Measurements from ENCODE around the gene ABLIM3. TPM values are rescaled to one million over a fixed set of nuclear protein-coding genes. Genes with fewer than 3 reads are reported as not detected.
A peak's percentile ranks its signal among the peaks of the same experiment; 100 is the strongest.

ABLIM3 gene
- total and polyA plus RNA-seq, 12 donors, result 53.6 to 189 (median 103) TPM

GRCh38 chr5:149267241-149267973, 126.1 kb downstream of the ABLIM3 start:
- DNase-seq (no peak), ATAC-seq (no peak)
- Histone ChIP-seq H3K36me3 (no peaks in the 10 kb centered on the region), H3K27me3 (peaks cover 0 to 29% (median 0%) of the 10 kb centered on the region in 7 donors), H3K4me3 (no peak overlapping the region), H3K27ac (peak overlapping the region in 7 of 10 donors; percentile 2 to 97 (median 28)), H3K4me1 (peaks cover 0 to 46% (median 11%) of the 10 kb centered on the region in 9 donors), H3K9me3 (peaks cover 0 to 16% (median 12%) of the 10 kb centered on the region in 11 donors)
- intact Hi-C loops (cut with DNase I), result loop anchor here in 8 of 10 donors (2.0 to 10.0 kb wide), 7 partner anchors 97 to 300 kb away; no protein-coding TSS in a partner anchor
- TF ChIP-seq CTCF (IDR thresholded peaks at IDR 0.05), result no peak
- whole genome bisulfite sequencing, 2 donors, result 78 to 84% methylated on average over 9 of the region's 9 CpGs

- 65 to 69% methylated on average over 6 of the region's 6 CpGs for WGBS, 2 donors
- ATAC-seq (no peak), DNase-seq (no peak)
- peaks cover 0 to 62% (median 23%) of the 10 kb centered on the region in 9 donors for H3K4me1 ChIP-seq
- peaks cover 0 to 16% (median 12%) of the 10 kb centered on the region in 11 donors for H3K9me3 ChIP-seq
- intact Hi-C loops (cut with DNase I), result loop anchor here in 7 of 10 donors (2.0 to 10.0 kb wide), 7 partner anchors 96 to 298 kb away; no protein-coding TSS in a partner anchor
- peaks cover 0 to 39% (median 0%) of the 10 kb centered on the region in 7 donors for H3K27me3 ChIP-seq
- peaks cover 0 to 3% (median 0%) of the 10 kb centered on the region in 9 donors for H3K36me3 ChIP-seq
- peak; percentile 65 to 83 (median 77) for TF ChIP-seq CTCF (IDR thresholded peaks at IDR 0.05)
- H3K27ac ChIP-seq, result peak overlapping the region in 4 of 10 donors; percentile 2 to 97 (median 36)
- H3K4me3 ChIP-seq, result no peak overlapping the region
Observed at GRCh38 chr5:149268928-149269557, 127.8 kb downstream of the ABLIM3 start.

GRCh38 chr5:149271195-149271715, 130.0 kb downstream of the ABLIM3 start:
- WGBS, 2 donors, result 5 to 6% methylated on average over 29 to 40 of the region's 40 CpGs
- H3K4me3 ChIP-seq, result peak overlapping the region; percentile 58 to 88 (median 77)
- intact Hi-C loops (cut with DNase I), result loop anchor here in 4 of 10 donors (5.0 to 10.0 kb wide), 5 partner anchors 36 to 294 kb away; partner anchors contain the start of gene GRPEL2 (in 1 of the 4)
- H3K27me3 ChIP-seq, result peaks cover 0 to 39% (median 0%) of the 10 kb centered on the region in 7 donors
- no peak for ATAC-seq
- TF ChIP-seq CTCF (IDR thresholded peaks at IDR 0.05), result no peak
- H3K36me3 ChIP-seq, result peaks cover 0 to 19% (median 0%) of the 10 kb centered on the region in 9 donors
- DNase-seq, result no peak
- H3K27ac ChIP-seq, result peak overlapping the region; percentile 83 to 98 (median 95)
- peaks cover 0 to 16% (median 12%) of the 10 kb centered on the region in 11 donors for H3K9me3 ChIP-seq
- peaks cover 0 to 74% (median 37%) of the 10 kb centered on the region in 9 donors for H3K4me1 ChIP-seq
